Liver (tissue), 9 donors: Measurements from ENCODE around the gene TXNDC8. TPM values are rescaled to one million over a fixed set of nuclear protein-coding genes. Genes with fewer than 3 reads are reported as not detected.

Experiments used
- DNase-seq: peaks from one replicate; pipeline ENCODE4 v3.0.0-alpha.2; 2017; ENCODE audit warnings: low spot score
- H3K27ac ChIP-seq, 2 donors: one replicate each; pipeline ENCODE4 v1.7.0; 2013; ENCODE audit warnings: inconsistent platforms in 2 of 2, low read length in 2 of 2, control low read depth in 1 of 2, low read depth in 1 of 2, mild to moderate bottlenecking in 1 of 2
- H3K27me3 ChIP-seq, 4 donors: one replicate each; pipeline versions ENCODE4 v1.6.1 to v1.7.0; 2013; ENCODE audit warnings: low read length in 3 of 4, inconsistent platforms in 1 of 4, mild to moderate bottlenecking in 1 of 4, moderate library complexity in 1 of 4; ENCODE audit not compliant: control insufficient read depth in 4 of 4, insufficient read depth in 4 of 4
- H3K36me3 ChIP-seq, 4 donors: one replicate each; pipeline versions ENCODE4 v1.6.1 to v1.7.0; 2013; ENCODE audit warnings: low read length in 3 of 4, mild to moderate bottlenecking in 3 of 4, low read depth in 1 of 4, moderate library complexity in 1 of 4; ENCODE audit not compliant: control insufficient read depth in 4 of 4, insufficient read depth in 3 of 4
- H3K4me1 ChIP-seq, 4 donors: one replicate each; pipeline versions ENCODE4 v1.6.1 to v1.7.0; 2013; ENCODE audit warnings: low read length in 3 of 4, mild to moderate bottlenecking in 3 of 4, moderate library complexity in 1 of 4; ENCODE audit not compliant: control insufficient read depth in 4 of 4, insufficient read depth in 4 of 4
- H3K4me3 ChIP-seq, 3 donors: one replicate each; pipeline versions ENCODE4 v1.6.1 to v1.7.0; 2013; ENCODE audit warnings: low read length in 3 of 3, control low read depth in 1 of 3, low read depth in 1 of 3, mild to moderate bottlenecking in 1 of 3
- H3K9ac ChIP-seq, 2 donors: one replicate each; pipeline ENCODE4 v1.7.0; 2013; ENCODE audit warnings: low read length in 2 of 2, mild to moderate bottlenecking in 2 of 2, moderate library complexity in 2 of 2, control low read depth in 1 of 2, low read depth in 1 of 2
- H3K9me3 ChIP-seq, 4 donors: one replicate each; pipeline versions ENCODE4 v1.6.1 to v1.7.0; 2013; ENCODE audit warnings: low read length in 3 of 4; ENCODE audit not compliant: control insufficient read depth in 4 of 4
- FOXA1 ChIP-seq: IDR thresholded peaks from 2 replicates; pipeline ENCODE4 v1.6.1; 2016; ENCODE audit warnings: antibody characterized with exemption
- FOXA2 ChIP-seq: IDR thresholded peaks from 2 replicates; pipeline ENCODE4 v1.6.1; 2016; ENCODE audit warnings: antibody characterized with exemption
- HNF4G ChIP-seq: IDR thresholded peaks from 2 replicates; pipeline ENCODE4 v1.6.1; 2016; ENCODE audit warnings: antibody characterized with exemption
- JUND ChIP-seq, 2 donors: IDR thresholded peaks; 2 replicates each; pipeline ENCODE4 v1.6.1; 2016; ENCODE audit warnings: antibody characterized with exemption in 2 of 2
- NR2F2 ChIP-seq: IDR thresholded peaks from 2 replicates; pipeline ENCODE4 v1.6.1; 2016; ENCODE audit warnings: antibody characterized with exemption
- YY1 ChIP-seq: IDR thresholded peaks from 2 replicates; pipeline ENCODE4 v1.6.1; 2016; ENCODE audit warnings: antibody characterized with exemption, mild to moderate bottlenecking
- WGBS: extraction: QIAGEN DNeasy Blood & Tissue Kit; methylation state at CpG from one replicate; pipeline ENCODE4 v1.1.7; 2013; 5-methylcytosine and 5-hydroxymethylcytosine counted together
- polyA plus RNA-seq, 2 donors: library from polyadenylated mRNA; stranded (reverse) in 1 of 2; unstranded in 1 of 2; fragments of 200-250 nt in 1 of 2; fragments of >200 nt in 1 of 2; fragmentation: Nextera tagmentation in 1 of 2; extraction: Ambion mirVana in 1 of 2; gene quantifications; one replicate each; pipeline versions ENCODE4 v1.2.1 to v1.2.3, GENCODE V29; 2013 to 2015
- total RNA-seq, 2 donors: library from RNA; depleted of rRNA; stranded (reverse); fragments of >200 nt; gene quantifications; one replicate each; pipeline ENCODE4 v1.2.3, GENCODE V29; 2014
- TF ChIP-seq, protein P1 (sequence below): IDR thresholded peaks from 2 replicates; pipeline ENCODE4 v1.6.1; 2016; ENCODE audit warnings: antibody characterized with exemption
- TF ChIP-seq, protein P2 (sequence below): fragments of 150-350 bp; IDR thresholded peaks from 2 replicates; pipeline ENCODE4 v1.5.1; 2017; ENCODE audit warnings: improper control_type of control experiment, low read depth, low read length; ENCODE audit not compliant: missing input control
- TF ChIP-seq, protein P3 (sequence below): IDR thresholded peaks from 2 replicates; pipeline ENCODE4 v1.6.1; 2016; ENCODE audit warnings: antibody characterized with exemption, mild to moderate bottlenecking
- TF ChIP-seq, protein P4 (sequence below): IDR thresholded peaks from 2 replicates; pipeline ENCODE4 v1.6.1; 2016; ENCODE audit warnings: antibody characterized with exemption
- donor health status: healthy.
- donor health status: healthy.
- donor health status: healthy.
- donor health status: healthy.
- donor health status: healthy.

TXNDC8 gene
- total and polyA plus RNA-seq, 4 donors, result not detected

DNA sequence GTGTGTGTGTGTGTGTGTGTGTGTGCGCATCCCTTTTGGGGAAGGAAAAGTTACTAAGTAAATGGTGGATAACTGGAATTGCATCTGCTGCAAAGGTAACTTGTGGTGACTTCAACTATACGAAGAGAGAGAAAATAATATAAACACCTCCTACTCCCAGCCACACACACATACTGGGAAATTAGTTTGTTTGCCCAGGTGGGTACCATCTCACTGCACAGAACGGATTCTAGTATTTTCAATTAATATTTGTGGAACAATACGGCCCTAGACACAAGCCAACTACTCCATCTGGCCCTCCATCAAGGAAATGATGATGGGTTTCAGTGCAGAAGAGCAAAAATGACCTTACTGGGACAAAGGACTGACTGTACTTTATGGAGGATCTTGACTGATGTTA lies 49.2 kb downstream of the TXNDC8 start:
- TF ChIP-seq, protein P1, sequence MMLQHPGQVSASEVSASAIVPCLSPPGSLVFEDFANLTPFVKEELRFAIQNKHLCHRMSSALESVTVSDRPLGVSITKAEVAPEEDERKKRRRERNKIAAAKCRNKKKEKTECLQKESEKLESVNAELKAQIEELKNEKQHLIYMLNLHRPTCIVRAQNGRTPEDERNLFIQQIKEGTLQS, result no peak
- TF ChIP-seq NR2F2 (no peak), HNF4G (no peak), JUND (IDR thresholded peaks at IDR 0.05) (no peak), YY1 (no peak)
- TF ChIP-seq, protein P2, sequence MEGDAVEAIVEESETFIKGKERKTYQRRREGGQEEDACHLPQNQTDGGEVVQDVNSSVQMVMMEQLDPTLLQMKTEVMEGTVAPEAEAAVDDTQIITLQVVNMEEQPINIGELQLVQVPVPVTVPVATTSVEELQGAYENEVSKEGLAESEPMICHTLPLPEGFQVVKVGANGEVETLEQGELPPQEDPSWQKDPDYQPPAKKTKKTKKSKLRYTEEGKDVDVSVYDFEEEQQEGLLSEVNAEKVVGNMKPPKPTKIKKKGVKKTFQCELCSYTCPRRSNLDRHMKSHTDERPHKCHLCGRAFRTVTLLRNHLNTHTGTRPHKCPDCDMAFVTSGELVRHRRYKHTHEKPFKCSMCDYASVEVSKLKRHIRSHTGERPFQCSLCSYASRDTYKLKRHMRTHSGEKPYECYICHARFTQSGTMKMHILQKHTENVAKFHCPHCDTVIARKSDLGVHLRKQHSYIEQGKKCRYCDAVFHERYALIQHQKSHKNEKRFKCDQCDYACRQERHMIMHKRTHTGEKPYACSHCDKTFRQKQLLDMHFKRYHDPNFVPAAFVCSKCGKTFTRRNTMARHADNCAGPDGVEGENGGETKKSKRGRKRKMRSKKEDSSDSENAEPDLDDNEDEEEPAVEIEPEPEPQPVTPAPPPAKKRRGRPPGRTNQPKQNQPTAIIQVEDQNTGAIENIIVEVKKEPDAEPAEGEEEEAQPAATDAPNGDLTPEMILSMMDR, result no peak
- TF ChIP-seq, protein P3, sequence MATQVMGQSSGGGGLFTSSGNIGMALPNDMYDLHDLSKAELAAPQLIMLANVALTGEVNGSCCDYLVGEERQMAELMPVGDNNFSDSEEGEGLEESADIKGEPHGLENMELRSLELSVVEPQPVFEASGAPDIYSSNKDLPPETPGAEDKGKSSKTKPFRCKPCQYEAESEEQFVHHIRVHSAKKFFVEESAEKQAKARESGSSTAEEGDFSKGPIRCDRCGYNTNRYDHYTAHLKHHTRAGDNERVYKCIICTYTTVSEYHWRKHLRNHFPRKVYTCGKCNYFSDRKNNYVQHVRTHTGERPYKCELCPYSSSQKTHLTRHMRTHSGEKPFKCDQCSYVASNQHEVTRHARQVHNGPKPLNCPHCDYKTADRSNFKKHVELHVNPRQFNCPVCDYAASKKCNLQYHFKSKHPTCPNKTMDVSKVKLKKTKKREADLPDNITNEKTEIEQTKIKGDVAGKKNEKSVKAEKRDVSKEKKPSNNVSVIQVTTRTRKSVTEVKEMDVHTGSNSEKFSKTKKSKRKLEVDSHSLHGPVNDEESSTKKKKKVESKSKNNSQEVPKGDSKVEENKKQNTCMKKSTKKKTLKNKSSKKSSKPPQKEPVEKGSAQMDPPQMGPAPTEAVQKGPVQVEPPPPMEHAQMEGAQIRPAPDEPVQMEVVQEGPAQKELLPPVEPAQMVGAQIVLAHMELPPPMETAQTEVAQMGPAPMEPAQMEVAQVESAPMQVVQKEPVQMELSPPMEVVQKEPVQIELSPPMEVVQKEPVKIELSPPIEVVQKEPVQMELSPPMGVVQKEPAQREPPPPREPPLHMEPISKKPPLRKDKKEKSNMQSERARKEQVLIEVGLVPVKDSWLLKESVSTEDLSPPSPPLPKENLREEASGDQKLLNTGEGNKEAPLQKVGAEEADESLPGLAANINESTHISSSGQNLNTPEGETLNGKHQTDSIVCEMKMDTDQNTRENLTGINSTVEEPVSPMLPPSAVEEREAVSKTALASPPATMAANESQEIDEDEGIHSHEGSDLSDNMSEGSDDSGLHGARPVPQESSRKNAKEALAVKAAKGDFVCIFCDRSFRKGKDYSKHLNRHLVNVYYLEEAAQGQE, result no peak
- Histone ChIP-seq H3K36me3 (no peaks in the 10 kb centered on the region), H3K9me3 (no peaks in the 10 kb centered on the region), H3K4me1 (peaks cover 0 to 11% (median 10%) of the 10 kb centered on the region in 4 donors), H3K9ac (no peak overlapping the region), H3K27ac (no peak overlapping the region), H3K27me3 (no peaks in the 10 kb centered on the region), H3K4me3 (no peak overlapping the region)
- 93% methylated on average over 4 of the region's 4 CpGs for WGBS
- no peak for DNase-seq

DNA sequence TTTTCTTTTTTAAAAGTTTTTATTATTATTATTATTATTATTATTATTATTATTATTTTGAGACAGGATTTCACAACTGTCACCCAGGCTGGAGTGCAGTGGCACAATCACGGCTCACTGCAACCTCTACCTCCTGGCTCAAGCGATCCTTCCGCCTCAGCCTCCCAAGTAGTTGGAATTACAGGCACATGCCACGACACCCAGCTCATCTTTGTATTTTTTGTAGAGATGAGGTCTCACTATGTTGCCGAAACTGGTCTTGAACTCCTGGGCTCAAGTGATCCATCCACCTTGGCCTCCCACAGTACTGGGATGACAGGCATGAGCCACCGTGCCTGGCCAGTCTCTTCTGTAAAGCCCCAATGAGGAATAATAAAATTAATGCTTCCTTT lies 50.4 kb downstream of the TXNDC8 start:
- peaks cover 5 to 23% (median 21%) of the 10 kb centered on the region in 4 donors for H3K4me1 ChIP-seq
- no peak overlapping the region for H3K4me3 ChIP-seq
- TF ChIP-seq NR2F2 (no peak), FOXA1 (no peak), FOXA2 (no peak)
- TF ChIP-seq, protein P2, result no peak
- TF ChIP-seq, protein P4, sequence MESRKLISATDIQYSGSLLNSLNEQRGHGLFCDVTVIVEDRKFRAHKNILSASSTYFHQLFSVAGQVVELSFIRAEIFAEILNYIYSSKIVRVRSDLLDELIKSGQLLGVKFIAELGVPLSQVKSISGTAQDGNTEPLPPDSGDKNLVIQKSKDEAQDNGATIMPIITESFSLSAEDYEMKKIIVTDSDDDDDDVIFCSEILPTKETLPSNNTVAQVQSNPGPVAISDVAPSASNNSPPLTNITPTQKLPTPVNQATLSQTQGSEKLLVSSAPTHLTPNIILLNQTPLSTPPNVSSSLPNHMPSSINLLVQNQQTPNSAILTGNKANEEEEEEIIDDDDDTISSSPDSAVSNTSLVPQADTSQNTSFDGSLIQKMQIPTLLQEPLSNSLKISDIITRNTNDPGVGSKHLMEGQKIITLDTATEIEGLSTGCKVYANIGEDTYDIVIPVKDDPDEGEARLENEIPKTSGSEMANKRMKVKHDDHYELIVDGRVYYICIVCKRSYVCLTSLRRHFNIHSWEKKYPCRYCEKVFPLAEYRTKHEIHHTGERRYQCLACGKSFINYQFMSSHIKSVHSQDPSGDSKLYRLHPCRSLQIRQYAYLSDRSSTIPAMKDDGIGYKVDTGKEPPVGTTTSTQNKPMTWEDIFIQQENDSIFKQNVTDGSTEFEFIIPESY, result no peak
- DNase-seq, result no peak
- no peaks in the 10 kb centered on the region for H3K27me3 ChIP-seq
- no peak overlapping the region for H3K27ac ChIP-seq
- 94% methylated on average over 6 of the region's 6 CpGs for WGBS
- H3K9me3 ChIP-seq, result no peaks in the 10 kb centered on the region
- no peaks in the 10 kb centered on the region for H3K36me3 ChIP-seq
- no peak overlapping the region for H3K9ac ChIP-seq
